WI38 (cell line): ENCODE data around the gene BMPR1A.

ENCODE experiments used
- H3K4me3 ChIP-seq: 2 replicates; pipeline ENCODE4 v1.5.1; 2011; ENCODE audit warnings: low read depth, mild to moderate bottlenecking, control low read depth, low read length
- TF ChIP-seq, protein P1 (sequence below): IDR thresholded peaks from 2 replicates; pipeline ENCODE4 v1.5.1; 2012; ENCODE audit warnings: low read depth, mild to moderate bottlenecking, control low read depth, low read length

BMPR1A gene

DNA sequence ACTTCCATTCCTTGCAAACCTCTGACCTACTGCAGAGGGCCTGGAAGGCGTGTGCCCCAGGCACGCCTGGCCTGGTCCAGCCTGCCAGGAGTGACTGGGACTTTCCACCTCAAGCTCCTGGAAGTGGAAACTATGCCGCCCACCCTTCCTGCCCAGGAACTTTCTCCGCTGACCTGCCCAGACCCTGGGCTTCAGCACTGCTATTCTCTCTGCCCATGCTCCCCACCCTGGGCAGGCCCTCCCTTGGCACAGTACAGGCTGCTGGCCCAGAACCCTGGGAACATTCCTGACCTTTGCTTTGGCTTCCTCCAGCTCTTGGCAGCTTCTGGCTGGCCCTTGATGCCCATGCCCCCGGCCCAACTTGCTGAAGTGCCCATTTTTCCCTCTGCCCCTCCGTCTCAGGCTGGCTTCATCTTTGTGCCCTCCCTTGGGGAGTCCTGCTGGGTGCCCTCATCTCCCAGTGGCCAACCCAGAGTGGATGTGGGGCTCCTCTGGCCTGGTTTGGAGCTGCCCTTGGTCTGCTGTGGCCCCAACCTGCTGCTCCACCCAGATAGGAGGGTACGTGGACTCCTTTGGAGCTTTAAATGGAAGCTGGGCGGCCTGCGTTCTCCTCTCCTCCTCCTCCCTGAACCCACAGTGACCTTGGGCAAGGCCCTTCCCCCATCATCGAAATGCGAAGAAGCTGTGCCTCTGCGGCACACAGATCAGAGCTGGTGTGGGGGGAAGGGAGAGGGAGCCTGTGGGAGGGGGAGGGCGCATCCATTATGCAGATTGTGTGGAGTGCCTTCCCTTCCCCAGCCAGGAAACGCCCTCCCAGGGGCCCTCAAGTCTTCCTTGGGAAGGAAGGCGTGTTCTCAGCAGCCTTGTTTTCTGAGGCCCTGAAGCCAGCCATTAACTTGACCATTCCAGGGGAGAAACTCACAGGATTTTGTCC is 197.6 kb downstream of the BMPR1A start:
- H3K4me3 ChIP-seq: no peak overlapping the region
- TF ChIP-seq, protein P1, sequence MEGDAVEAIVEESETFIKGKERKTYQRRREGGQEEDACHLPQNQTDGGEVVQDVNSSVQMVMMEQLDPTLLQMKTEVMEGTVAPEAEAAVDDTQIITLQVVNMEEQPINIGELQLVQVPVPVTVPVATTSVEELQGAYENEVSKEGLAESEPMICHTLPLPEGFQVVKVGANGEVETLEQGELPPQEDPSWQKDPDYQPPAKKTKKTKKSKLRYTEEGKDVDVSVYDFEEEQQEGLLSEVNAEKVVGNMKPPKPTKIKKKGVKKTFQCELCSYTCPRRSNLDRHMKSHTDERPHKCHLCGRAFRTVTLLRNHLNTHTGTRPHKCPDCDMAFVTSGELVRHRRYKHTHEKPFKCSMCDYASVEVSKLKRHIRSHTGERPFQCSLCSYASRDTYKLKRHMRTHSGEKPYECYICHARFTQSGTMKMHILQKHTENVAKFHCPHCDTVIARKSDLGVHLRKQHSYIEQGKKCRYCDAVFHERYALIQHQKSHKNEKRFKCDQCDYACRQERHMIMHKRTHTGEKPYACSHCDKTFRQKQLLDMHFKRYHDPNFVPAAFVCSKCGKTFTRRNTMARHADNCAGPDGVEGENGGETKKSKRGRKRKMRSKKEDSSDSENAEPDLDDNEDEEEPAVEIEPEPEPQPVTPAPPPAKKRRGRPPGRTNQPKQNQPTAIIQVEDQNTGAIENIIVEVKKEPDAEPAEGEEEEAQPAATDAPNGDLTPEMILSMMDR: no peak

DNA sequence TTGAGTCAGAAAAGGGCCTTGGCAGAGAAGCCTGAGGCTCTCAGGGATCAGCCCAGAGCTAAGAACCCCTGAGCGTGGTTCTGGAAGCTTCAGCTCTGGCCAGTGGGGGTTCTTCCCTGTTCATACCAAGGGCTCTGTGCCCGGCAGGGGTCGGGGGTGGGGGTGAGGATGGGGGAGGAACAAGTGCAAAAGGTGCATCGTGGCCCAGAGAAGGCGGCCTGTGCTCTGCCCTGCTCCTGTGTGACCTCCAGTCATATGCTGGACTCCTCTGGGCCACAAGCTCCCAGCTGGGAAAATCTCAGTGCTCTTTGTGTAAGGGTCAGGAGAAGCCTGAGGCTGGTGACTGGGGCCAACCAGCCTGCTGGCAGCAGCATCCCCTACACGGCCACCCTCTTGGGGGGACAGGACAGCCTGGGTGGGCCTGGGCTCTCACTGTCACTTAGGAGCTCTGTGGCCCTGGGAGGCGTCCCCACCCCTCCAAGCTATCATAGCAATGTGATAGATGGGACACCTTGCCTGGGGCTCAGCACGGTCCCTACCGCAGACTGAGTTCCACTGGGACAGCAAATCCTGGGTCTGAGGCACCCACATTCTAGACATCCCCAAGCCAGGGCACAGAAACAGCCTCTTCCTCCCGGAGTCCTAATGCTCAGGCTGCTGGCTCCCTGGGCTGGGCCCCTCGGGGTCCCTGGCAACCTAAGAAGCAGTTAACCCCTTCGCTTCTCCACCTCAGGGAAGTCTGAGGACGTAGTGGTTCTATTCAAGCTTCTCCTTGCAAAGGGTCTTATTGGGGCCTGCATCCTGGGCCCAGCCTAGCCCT is 198.5 kb downstream of the BMPR1A start:
- TF ChIP-seq, protein P1: no peak
- H3K4me3 ChIP-seq: no peak overlapping the region

DNA sequence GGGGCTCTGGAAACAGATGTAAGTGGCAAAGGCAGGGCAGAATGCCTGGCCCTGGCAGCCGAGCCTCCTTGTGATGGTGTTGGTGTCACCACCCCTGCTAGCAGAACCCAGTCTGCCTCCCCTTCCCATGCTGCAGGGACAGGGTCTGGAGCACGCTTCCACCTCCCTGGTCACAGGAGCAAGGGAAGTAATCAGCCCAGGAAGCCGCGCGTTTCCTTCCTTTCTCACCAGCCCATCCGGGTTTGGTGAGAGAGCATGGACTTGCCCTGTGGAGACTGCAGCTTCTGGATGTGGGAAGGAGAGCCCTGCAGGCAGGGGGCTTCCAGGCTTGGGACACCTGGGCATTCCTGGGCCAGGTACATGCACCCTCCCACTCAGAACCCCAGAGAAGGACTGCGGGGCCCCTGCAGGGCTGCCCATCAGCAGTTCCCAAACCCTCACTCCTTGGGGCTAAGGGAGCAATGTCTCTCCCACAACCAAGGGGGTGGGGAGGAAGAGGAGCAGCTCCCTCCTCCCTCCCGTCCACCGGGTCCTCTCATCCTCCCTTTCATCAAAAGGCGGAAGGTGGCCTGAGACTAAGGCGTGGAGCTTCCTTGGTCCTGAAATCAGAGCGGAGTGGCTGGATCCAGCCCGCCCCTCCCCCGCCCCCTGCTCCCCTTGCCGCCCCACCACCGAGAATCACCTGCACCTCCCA is 199.2 kb downstream of the BMPR1A start:
- no peak overlapping the region for H3K4me3 ChIP-seq
- TF ChIP-seq, protein P1: no peak

DNA sequence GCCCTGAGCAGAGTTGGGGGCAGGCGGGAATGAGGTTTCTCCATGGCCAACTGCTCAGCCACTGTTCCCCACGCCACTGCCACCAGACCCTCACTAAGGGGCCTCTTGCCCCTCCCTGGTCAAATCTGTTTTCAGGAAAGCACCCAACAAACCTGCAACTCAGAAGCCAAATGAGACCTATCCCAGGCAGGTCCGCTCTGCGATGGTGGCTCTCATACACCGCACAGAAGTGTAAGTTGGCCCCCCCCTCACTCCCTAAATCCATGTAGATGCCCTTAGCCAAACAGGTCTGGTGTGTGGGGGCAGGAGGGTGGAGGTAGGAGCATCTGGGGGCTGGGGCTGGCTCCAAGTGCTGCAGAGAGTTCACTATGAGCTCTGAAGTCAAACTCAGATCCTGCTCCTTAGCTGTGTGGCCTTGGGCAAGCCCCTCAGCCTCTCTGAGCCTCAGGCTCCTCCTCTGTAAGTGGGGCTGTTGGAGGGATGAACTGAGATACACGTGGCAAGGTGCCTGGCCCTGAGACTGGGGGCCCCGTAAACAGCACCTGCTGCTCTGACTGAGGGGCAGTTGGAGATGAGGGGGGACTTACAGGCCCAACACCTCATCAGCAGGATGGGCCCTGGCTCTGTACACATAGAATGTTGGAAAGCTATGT is 199.9 kb downstream of the BMPR1A start:
- no peak overlapping the region for H3K4me3 ChIP-seq
- TF ChIP-seq, protein P1: no peak

DNA sequence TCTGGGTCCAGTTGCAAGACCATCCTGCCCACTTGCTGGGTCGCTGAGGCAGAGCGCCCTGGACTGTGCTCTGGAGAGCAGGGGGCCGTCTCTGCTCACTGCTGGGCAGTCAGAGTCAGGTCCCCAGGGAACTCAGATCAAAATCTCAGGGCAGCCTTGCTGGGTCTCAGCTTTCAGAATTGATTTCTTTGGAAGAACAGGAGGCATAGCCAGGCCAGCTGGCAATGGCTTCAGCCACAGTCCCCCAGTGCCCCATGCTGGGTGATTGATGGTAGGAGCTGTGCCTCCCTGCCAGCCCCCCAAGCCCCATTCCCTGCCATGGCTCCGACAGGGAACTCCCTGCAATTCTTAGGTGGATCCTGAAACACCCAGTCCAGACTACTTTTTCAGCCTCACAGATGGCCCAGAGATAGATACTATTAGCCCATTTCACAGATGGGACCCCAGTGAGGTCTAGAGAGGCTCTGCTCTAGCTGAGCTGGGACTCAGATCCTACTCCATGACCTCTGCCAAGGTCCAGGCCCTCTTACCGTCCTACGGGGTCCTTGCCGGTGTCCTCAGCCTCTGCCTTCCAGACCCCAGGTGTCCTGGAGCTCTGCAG is 200.5 kb downstream of the BMPR1A start:
- TF ChIP-seq, protein P1: no peak

DNA sequence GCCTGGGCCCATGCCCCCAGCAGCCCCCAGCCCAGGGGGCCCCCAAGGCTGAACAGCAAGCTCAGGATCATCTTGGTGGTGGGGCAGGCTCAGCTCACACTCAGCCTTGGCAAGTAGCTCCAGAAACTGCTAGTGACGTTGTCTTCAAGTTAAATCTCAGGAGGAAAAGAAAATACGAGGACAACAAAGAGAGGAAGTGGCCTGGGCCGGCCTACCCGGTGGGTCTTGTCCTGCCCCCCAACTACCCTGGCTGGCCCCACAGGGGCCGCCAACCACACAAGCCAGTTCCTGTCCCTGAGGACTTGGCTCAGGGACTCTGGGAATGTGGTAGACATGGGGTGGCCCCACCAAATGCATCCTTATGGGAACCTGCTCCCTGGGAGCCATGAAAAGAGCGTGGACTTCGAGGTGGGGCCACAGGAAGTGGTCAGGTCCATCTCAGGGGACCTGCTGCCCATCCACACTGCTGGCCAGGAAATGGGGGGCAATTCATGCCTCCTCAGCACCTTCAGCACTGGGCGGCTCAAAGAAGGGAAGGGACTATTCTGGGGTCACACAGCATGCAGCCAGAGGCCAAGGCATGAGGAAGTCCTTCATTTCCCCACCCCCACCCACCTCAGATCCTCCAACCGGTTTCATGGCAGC is 201.2 kb downstream of the BMPR1A start, which contains the start of gene MMRN2:
MMRN2 (minus strand) TSS at position 145 of the 645 bp plus-strand sequence; CDS start at position 71, 74 bp downstream.
- TF ChIP-seq, protein P1: no peak
- no peak within 1 kb of the TSS for H3K4me3 ChIP-seq

More for the DNA sequence above, 200.5 kb downstream of the BMPR1A start:
- H3K4me3 ChIP-seq: no peak overlapping the region
